ENCODE measurements around the gene FAM219B.
"Not testable (repeated sequence)": the region's sequence is repeated elsewhere in the genome, so short reads cannot be mapped to it uniquely, and the experiment has no call there.

The FAM219B gene

GRCh38 chr15:74917676-74918075, 11.0 kb upstream of the FAM219B start:
- no peak overlapping the region for H3K27ac ChIP-seq (ENCODE audit: poor library complexity, severe bottlenecking)
- H3K9me3 ChIP-seq (ENCODE audit: severe bottlenecking) = no peaks in the 10 kb centered on the region
- H3K4me1 ChIP-seq (ENCODE audit: insufficient read depth, poor library complexity, severe bottlenecking) = no peaks in the 10 kb centered on the region
- no peaks in the 10 kb centered on the region for H3K27me3 ChIP-seq (ENCODE audit: insufficient read depth, poor library complexity, severe bottlenecking)
- no peak for ATAC-seq (ENCODE audit: low read depth)
- no peak for TF ChIP-seq CTCF (IDR thresholded peaks at IDR 0.05; ENCODE audit: poor library complexity, severe bottlenecking)
- H3K4me3 ChIP-seq (ENCODE audit: severe bottlenecking) = no peak overlapping the region
- no peak for DNase-seq (ENCODE audit: low spot score)
- peaks cover 78% of the 10 kb centered on the region for H3K36me3 ChIP-seq (ENCODE audit: low read depth)

GRCh38 chr15:74913799-74914198, 7.1 kb upstream of the FAM219B start:
- not testable (repeated sequence) for ATAC-seq (ENCODE audit: low read depth); DNase-seq (ENCODE audit: low spot score); H3K4me3 ChIP-seq (ENCODE audit: severe bottlenecking); H3K4me1 ChIP-seq (ENCODE audit: insufficient read depth, poor library complexity, severe bottlenecking); H3K27me3 ChIP-seq (ENCODE audit: insufficient read depth, poor library complexity, severe bottlenecking); H3K9me3 ChIP-seq (ENCODE audit: severe bottlenecking); H3K27ac ChIP-seq (ENCODE audit: poor library complexity, severe bottlenecking)
- peaks cover 42% of the 10 kb centered on the region for H3K36me3 ChIP-seq (ENCODE audit: low read depth)

GRCh38 chr15:74913041-74913440, 6.4 kb upstream of the FAM219B start:
- DNase-seq (ENCODE audit: low spot score) = no peak
- Histone ChIP-seq H3K4me1 (ENCODE audit: insufficient read depth, poor library complexity, severe bottlenecking) (no peaks in the 10 kb centered on the region), H3K9me3 (ENCODE audit: severe bottlenecking) (no peaks in the 10 kb centered on the region), H3K27ac (ENCODE audit: poor library complexity, severe bottlenecking) (no peak overlapping the region), H3K36me3 (ENCODE audit: low read depth) (peaks cover 34% of the 10 kb centered on the region), H3K4me3 (ENCODE audit: severe bottlenecking) (no peak overlapping the region), H3K27me3 (ENCODE audit: insufficient read depth, poor library complexity, severe bottlenecking) (no peaks in the 10 kb centered on the region)
- no peak for TF ChIP-seq CTCF (IDR thresholded peaks at IDR 0.05; ENCODE audit: poor library complexity, severe bottlenecking)
- peak; percentile 21; the same call in 1 of the 3 replicates for ATAC-seq (ENCODE audit: low read depth)

- Histone ChIP-seq H3K9me3 (ENCODE audit: severe bottlenecking) (no peaks in the 10 kb centered on the region), H3K4me3 (ENCODE audit: severe bottlenecking) (no peak overlapping the region), H3K36me3 (ENCODE audit: low read depth) (peaks cover 16% of the 10 kb centered on the region), H3K4me1 (ENCODE audit: insufficient read depth, poor library complexity, severe bottlenecking) (peaks cover 4% of the 10 kb centered on the region), H3K27me3 (ENCODE audit: insufficient read depth, poor library complexity, severe bottlenecking) (no peaks in the 10 kb centered on the region), H3K27ac (ENCODE audit: poor library complexity, severe bottlenecking) (no peak overlapping the region)
- ATAC-seq (ENCODE audit: low read depth) (no peak), DNase-seq (ENCODE audit: low spot score) (no peak)
- TF ChIP-seq CTCF (IDR thresholded peaks at IDR 0.05; ENCODE audit: poor library complexity, severe bottlenecking) = no peak
These were observed 2.0 kb upstream of the FAM219B start for GRCh38 chr15:74908635-74909034.

- DNase-seq (ENCODE audit: low spot score) (no peak), ATAC-seq (ENCODE audit: low read depth) (peak; percentile 20)
- Histone ChIP-seq H3K9me3 (ENCODE audit: severe bottlenecking) (no peaks in the 10 kb centered on the region), H3K4me1 (ENCODE audit: insufficient read depth, poor library complexity, severe bottlenecking) (peaks cover 4% of the 10 kb centered on the region), H3K36me3 (ENCODE audit: low read depth) (peaks cover 27% of the 10 kb centered on the region), H3K27me3 (ENCODE audit: insufficient read depth, poor library complexity, severe bottlenecking) (no peaks in the 10 kb centered on the region), H3K27ac (ENCODE audit: poor library complexity, severe bottlenecking) (peak overlapping the region; percentile 55), H3K4me3 (ENCODE audit: severe bottlenecking) (peak overlapping the region; percentile 94)
- no peak for TF ChIP-seq CTCF (IDR thresholded peaks at IDR 0.05; ENCODE audit: poor library complexity, severe bottlenecking)
These were observed 666 bp upstream of the FAM219B start for GRCh38 chr15:74907163-74907870.
